ENCODE results near the gene ZNF823. TPM values are rescaled to one million over a fixed set of nuclear protein-coding genes. Genes with fewer than 3 reads are reported as not detected.

ZNF823 gene
- total RNA-seq, 2 donors from 2014 or later = 3.5 to 5.9 TPM

- intact Hi-C loops (cut with DNase I) = no loop called here
These were observed 33.3 kb downstream of the ZNF823 start for GRCh38 chr19:11705474-11705873.

GRCh38 chr19:11704626-11705025 is 34.1 kb downstream of the ZNF823 start:
- no peak overlapping the region for H3K27ac ChIP-seq
- intact Hi-C loops (cut with DNase I) = no loop called here
- H3K4me3 ChIP-seq = no peak overlapping the region
- no peak for TF ChIP-seq POLR2A (IDR thresholded peaks at IDR 0.05)
- no peaks in the 10 kb centered on the region for H3K9me3 ChIP-seq
- no peaks in the 10 kb centered on the region for H3K27me3 ChIP-seq (replicated peaks; ENCODE audit: insufficient read depth)
- DNase-seq (ENCODE audit: low spot score) = no peak
- 60% methylated on average over 2 of the region's 2 CpGs for WGBS
- no peaks in the 10 kb centered on the region for H3K36me3 ChIP-seq
- no peaks in the 10 kb centered on the region for H3K4me1 ChIP-seq (replicated peaks)

More at GRCh38 chr19:11705474-11705873, 33.3 kb downstream of the ZNF823 start:
- TF ChIP-seq POLR2A (IDR thresholded peaks at IDR 0.05) (no peak), CTCF (IDR thresholded peaks at IDR 0.05) (no peak), POLR2AphosphoS5 (IDR thresholded peaks at IDR 0.05) (no peak)
- DNase-seq (ENCODE audit: low spot score) = no peak
- 51% methylated on average over 3 of the region's 3 CpGs for WGBS
- H3K36me3 ChIP-seq = no peaks in the 10 kb centered on the region
- H3K4me1 ChIP-seq (replicated peaks) = no peaks in the 10 kb centered on the region
- H3K27ac ChIP-seq = no peak overlapping the region
- H3K4me3 ChIP-seq = no peak overlapping the region
- H3K27me3 ChIP-seq (replicated peaks; ENCODE audit: insufficient read depth) = no peaks in the 10 kb centered on the region
- no peaks in the 10 kb centered on the region for H3K9me3 ChIP-seq

GRCh38 chr19:11699931-11700794 is 38.6 kb downstream of the ZNF823 start:
- no peaks in the 10 kb centered on the region for H3K36me3 ChIP-seq
- no peak overlapping the region for H3K27ac ChIP-seq
- intact Hi-C loops (cut with DNase I) = no loop called here
- H3K27me3 ChIP-seq (replicated peaks; ENCODE audit: insufficient read depth) = no peaks in the 10 kb centered on the region
- WGBS = 71% methylated on average over 6 of the region's 6 CpGs
- no peaks in the 10 kb centered on the region for H3K4me1 ChIP-seq (replicated peaks)
- no peaks in the 10 kb centered on the region for H3K9me3 ChIP-seq
- TF ChIP-seq POLR2AphosphoS5 (IDR thresholded peaks at IDR 0.05) (peak; percentile 26), CTCF (IDR thresholded peaks at IDR 0.05) (peak in 3 of 4 experiments; percentile 46 to 63 (median 59)), POLR2A (IDR thresholded peaks at IDR 0.05) (no peak)
- no peak for DNase-seq (ENCODE audit: low spot score)
- no peak overlapping the region for H3K4me3 ChIP-seq

GRCh38 chr19:11698231-11698630 is 40.5 kb downstream of the ZNF823 start:
- no peak for DNase-seq (ENCODE audit: low spot score)
- 78% methylated on average over 6 of the region's 6 CpGs for WGBS
- TF ChIP-seq CTCF (IDR thresholded peaks at IDR 0.05) (no peak), POLR2AphosphoS5 (IDR thresholded peaks at IDR 0.05) (no peak), POLR2A (IDR thresholded peaks at IDR 0.05) (no peak)
- no peaks in the 10 kb centered on the region for H3K4me1 ChIP-seq (replicated peaks)
- H3K27me3 ChIP-seq (replicated peaks; ENCODE audit: insufficient read depth) = no peaks in the 10 kb centered on the region
- H3K9me3 ChIP-seq = no peaks in the 10 kb centered on the region
- no peak overlapping the region for H3K27ac ChIP-seq
- H3K36me3 ChIP-seq = no peaks in the 10 kb centered on the region
- intact Hi-C loops (cut with DNase I) = no loop called here
- H3K4me3 ChIP-seq = no peak overlapping the region

- intact Hi-C loops (cut with DNase I) = no loop called here
- no peaks in the 10 kb centered on the region for H3K27me3 ChIP-seq (replicated peaks; ENCODE audit: insufficient read depth)
These were observed 41.4 kb downstream of the ZNF823 start for GRCh38 chr19:11697284-11697855.

More at GRCh38 chr19:11697284-11697855, 41.4 kb downstream of the ZNF823 start:
- no peak overlapping the region for H3K4me3 ChIP-seq
- TF ChIP-seq CTCF (IDR thresholded peaks at IDR 0.05) = no peak
- no peak for TF ChIP-seq POLR2A (IDR thresholded peaks at IDR 0.05)
- no peak for TF ChIP-seq POLR2AphosphoS5 (IDR thresholded peaks at IDR 0.05)
- WGBS = 74% methylated on average over 6 of the region's 6 CpGs
- no peaks in the 10 kb centered on the region for H3K4me1 ChIP-seq (replicated peaks)
- no peak for DNase-seq (ENCODE audit: low spot score)
- H3K27ac ChIP-seq = no peak overlapping the region
- no peaks in the 10 kb centered on the region for H3K9me3 ChIP-seq
- no peaks in the 10 kb centered on the region for H3K36me3 ChIP-seq
